ENCODE data around the gene MAPK8IP3.

DNA sequence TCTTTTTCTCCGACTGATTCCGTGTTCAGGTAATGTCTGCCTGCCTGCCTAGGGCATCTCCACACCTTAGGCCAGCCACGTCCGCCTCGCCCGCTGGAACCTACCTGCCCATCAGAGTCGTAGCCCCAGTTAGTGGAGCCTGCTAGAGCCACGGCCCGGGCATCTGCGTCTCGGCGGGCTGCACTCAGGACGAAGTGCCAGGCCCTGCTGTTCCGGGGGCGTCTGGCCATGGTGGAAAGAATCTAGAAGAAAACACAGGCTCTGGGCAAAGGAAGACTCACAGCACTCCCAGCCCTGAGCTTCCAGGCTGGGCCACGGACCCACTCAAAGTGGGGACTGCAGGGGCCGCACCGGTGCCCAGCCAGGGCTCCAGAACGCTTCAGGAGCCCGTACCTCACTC is 75.3 kb downstream of the MAPK8IP3 start:
- TF ChIP-seq, protein P1, sequence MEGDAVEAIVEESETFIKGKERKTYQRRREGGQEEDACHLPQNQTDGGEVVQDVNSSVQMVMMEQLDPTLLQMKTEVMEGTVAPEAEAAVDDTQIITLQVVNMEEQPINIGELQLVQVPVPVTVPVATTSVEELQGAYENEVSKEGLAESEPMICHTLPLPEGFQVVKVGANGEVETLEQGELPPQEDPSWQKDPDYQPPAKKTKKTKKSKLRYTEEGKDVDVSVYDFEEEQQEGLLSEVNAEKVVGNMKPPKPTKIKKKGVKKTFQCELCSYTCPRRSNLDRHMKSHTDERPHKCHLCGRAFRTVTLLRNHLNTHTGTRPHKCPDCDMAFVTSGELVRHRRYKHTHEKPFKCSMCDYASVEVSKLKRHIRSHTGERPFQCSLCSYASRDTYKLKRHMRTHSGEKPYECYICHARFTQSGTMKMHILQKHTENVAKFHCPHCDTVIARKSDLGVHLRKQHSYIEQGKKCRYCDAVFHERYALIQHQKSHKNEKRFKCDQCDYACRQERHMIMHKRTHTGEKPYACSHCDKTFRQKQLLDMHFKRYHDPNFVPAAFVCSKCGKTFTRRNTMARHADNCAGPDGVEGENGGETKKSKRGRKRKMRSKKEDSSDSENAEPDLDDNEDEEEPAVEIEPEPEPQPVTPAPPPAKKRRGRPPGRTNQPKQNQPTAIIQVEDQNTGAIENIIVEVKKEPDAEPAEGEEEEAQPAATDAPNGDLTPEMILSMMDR (IDR thresholded peaks at IDR 0.05; ENCODE audit: low read length), result no peak
- TF ChIP-seq EZH2 (optimal IDR thresholded peaks at IDR 0.05; ENCODE audit: low read depth, low read length) (no peak), EZH2phosphoT487 (IDR thresholded peaks at IDR 0.05; ENCODE audit: low read length) (no peak)
